ENCODE data around the gene RTBDN.
"Not testable (repeated sequence)": the region's sequence is repeated elsewhere in the genome, so short reads cannot be mapped to it uniquely, and the experiment has no call there.

Gene RTBDN

DNA sequence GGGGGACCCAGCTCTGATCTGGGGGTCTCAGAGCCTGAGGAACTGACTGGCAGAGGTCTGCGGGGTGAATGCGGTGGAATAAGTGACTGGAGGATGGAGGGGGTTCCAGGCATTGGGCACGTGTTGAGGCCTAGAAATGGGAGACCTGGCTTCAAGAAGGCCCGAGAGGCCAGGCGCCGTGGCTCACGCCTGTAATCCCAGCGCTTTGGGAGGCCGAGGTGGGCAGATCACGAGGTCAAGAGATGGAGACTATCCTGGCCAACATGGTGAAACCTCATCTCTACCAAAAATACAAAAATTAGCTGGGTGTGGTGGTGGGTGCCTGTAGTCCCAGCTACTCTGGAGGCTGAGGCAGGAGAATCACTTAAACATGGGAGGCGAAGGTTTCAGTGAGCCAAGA is 16.6 kb downstream of the RTBDN start:
- not testable (repeated sequence) for DNase-seq

DNA sequence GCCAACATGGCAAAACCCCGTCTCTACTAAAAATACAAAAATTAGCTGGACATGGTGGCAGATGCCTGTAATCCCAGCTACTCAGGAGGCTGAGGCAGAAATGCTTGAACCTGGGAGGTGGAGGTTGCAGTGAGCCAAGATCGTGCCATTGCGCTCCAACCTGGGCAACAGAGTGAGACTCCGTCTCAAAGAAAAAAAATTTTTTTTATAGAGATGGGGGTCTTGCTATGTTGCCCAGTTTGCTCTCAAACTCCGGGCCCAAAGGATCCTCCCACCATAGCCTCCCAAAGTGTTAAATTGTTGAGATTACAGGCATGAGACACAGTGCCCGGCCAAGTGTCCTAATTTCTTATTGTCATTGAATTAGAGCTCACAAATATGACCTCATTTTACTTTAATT is 17.2 kb downstream of the RTBDN start:
- DNase-seq, result not testable (repeated sequence)

DNA sequence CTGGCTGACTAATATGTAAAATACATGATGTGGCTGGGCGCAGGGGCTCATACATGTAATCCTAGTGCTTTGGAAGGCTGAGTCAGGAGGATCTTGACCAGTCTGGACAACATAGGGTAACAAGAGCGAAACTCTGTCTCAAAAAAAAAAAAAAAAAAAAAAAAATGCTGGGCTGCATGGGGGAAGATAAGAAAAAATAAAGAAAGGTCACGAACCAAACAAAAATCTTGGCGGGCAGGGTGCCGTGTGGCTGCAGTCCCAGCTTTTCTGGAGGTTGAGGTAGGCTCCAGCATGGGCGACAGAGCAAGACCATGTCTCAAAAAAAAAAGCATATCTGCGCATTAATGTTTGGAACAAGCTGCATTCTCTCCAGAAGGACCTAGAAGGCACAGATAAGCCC is 19.3 kb downstream of the RTBDN start:
- DNase-seq, result no peak

DNA sequence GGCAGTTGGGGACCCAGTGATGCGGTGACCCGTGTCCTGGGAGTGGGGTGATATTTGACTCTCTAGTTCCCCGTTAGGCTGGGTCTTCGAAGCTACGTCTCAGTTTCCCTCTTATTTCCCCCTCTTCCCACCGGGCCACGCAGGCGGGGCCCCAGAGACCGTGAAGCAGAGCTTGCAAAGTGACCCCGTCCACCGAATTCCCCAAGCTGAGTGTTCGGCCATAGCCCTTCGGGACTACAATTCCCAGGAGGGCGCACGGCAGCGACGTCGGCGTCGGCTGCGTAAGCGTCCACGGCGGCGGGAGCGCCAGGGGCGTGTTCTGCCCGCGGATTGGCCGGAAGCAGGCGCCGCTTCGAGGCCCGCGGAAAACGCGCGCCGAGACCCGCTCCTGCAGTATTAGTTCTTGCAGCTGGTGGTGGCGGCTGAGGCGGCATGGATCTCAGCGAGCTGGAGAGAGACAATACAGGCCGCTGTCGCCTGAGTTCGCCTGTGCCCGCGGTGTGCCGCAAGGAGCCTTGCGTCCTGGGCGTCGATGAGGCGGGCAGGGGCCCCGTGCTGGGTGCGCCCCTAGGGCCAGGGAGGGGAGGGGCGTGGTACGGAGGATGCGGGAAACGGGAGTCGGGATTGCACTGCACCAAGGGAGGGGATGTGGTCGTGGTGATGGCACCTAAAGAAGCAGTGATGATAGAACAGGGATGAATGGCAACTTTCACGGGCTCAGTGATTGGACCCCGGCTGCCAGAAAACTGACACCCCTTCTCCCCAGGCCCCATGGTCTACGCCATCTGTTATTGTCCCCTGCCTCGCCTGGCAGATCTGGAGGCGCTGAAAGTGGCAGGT is 27.9 kb downstream of the RTBDN start, which contains the start of gene RNASEH2A:
Gene RNASEH2A, plus strand, starts transcription at position 343 of the 840 bp plus-strand sequence. Its CDS starts 90 bp downstream, at position 433.
- DNase-seq, result peak; percentile 87

- no peak for DNase-seq
Measured at GRCh38 chr19:12804051-12804450, 30.3 kb downstream of the RTBDN start.

DNA sequence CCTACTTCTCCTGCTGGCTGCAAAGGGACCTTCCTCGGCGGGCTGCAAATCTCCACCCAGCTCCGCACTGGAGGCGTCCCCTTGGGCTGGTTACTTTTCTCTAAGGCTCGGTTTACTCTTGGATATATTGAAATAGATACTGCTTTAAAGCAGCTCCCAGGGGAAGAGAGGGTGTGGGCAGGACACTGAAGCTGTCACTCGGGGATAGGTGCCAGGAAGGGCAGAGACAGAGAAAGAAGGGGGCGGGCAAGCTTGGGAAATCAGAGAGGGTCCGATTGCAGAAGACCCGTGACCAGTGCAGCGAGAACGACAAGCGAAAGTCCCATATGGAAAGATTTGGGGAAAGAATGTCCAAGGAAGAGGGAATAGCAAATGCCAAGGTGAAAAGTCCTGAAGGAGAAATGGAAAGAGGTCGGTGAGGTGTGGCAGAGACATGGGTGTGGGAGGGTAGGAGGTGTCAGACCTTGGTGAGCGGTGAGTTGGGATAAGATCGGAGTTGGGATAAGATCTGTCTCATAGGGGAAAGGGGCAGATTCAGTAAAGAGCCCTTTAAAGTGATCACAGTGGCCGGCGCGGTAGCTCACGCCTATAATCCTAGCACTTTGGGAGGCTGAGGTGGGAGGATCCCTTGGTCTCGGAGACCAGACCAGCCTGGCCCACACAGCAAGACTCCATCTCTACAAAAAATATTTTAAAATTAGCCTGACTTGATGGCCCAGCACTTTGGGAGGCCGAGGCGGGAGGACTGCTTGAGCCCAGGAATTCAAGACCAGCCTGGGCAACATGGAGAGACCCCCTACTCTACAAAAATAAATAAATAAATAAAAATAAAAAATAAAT is 31.9 kb downstream of the RTBDN start:
- DNase-seq, result no peak

DNA sequence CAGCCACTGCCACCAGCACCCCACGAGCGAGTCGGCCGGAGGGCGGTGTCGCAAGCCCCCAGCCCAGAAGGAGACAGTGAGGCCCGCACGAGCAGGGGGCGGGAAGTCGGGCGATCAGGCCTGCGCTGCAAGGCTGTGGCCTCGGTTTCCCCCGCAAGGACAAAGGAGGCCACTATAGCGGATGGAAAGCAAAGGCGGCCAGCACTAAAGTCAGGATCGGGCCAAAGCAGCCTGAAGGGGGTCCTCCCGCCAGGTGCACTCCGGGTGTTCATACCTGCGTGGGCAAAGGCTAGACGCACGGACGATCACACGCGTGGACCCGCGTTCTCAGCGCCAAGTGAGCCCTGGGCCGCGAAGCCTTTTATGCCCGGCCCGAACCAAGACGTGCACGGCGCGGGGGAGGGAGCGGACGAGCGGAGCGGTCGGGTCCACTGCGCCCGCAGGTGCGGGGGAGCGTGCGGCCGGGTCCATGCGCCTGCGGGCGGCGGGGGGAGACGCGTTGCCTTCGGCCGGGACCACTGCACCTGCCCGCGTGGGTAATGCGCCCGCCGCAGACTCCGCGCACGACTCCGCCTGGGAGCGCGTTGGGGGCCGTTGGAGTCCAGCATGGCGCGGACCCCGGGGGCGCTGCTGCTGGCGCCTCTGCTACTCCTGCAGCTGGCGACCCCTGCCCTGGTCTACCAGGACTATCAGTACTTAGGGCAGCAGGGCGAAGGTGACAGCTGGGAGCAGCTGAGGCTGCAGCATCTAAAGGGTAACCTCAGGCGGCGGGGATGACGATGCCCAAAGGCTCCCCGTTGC is 32.7 kb downstream of the RTBDN start, which contains the start of the genes PRDX2 and THSD8:
Gene PRDX2, minus strand, starts transcription at position 335 of the 801 bp plus-strand sequence. CDS start 539 bp downstream, outside the sequence.
Gene THSD8, plus strand, starts transcription at position 604 of the 801 bp plus-strand sequence. Its CDS starts 3 bp downstream, at position 607.
- DNase-seq, result peak; percentile 73 to 79

DNA sequence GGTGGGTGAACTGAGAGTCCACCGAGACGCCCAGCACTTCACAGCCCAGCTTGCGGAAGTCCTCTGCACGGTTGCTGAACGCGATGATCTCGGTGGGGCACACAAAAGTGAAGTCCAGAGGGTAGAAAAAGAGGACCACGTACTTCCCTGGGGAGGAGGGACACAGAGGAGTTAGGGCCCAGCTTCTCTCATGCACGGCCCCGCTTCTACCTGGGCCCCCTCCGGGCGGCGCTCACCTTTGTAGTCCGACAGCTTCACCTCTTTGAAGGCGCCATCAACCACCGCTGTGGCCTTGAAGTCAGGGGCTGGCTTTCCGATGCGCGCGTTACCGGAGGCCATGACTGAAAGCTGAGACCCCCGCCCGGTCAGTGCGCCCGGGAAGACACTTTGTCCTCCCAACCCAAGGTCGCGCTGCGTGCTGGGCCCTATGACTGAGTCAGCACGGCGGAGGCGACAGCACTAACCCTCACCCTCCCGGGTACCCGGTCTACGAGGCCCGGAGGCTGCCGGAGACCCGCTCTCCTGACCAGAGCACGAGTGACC is 33.4 kb downstream of the RTBDN start:
- DNase-seq, result no peak

DNA sequence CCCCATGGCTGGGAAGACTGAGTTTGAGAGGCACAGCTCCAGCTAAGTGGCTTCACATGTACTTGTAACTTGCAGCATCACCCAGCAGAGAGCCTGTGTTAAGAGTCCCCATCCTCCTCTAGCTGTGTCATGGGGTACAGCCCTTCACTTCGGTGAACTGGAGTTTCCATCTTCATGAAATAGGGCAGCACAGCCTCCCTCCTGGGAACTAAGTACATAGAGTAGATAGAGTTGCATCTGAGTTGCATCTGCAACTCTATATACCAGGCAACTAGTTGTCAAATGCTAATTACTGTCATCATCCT is 34.0 kb downstream of the RTBDN start:
- no peak for DNase-seq

DNA sequence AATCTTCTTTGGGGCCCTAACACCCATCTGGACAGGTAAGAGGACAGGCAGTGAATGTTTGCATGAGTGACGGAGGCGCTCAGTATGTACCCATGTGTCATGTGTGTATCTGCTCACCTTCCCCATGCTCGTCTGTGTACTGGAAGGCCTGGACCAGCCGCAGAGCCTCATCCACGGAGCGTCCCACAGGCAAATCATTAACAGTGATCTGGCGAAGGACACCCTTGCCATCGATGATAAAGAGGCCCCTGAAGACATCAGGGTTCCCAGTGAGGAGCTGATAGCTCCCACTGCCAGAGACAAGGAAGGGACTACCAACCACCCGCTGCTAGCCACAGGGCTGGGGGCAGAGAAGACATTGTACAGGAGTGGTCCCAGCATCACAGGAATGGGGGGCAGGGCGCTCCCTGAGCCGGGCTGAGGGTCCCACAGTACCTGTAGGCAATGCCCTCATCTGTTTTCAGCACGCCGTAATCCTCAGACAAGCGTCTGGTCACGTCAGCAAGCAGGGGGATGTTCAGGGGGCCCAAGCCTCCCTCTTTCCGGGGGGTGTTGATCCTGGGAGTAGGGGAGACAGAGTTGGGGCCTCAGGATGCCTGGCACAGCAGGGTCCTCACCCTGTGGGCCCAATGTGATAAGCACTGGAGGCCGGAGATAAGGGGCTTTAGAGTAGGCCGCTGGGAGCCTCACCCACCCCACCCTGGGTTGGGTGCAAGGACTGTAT is 34.5 kb downstream of the RTBDN start:
- no peak for DNase-seq

DNA sequence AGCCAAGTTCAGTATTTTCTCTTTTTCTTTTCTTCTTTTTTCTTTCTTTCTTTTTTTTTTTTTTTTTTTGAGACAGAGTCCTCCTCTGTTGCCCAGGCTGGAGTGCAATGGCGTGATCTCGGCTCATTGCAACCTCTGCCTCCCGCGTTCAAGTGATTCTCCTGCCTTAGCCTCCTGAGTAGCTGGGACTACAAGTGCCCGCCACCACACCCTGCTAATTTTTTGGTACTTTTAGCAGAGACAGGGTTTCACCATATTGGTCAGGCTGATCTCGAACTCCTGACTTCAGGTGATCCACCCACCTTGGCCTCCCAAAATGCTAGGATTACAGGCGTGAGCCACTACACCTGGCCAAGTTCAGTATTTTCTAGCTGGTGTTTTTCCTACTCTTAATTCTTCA is 36.8 kb downstream of the RTBDN start:
- not testable (repeated sequence) for DNase-seq

DNA sequence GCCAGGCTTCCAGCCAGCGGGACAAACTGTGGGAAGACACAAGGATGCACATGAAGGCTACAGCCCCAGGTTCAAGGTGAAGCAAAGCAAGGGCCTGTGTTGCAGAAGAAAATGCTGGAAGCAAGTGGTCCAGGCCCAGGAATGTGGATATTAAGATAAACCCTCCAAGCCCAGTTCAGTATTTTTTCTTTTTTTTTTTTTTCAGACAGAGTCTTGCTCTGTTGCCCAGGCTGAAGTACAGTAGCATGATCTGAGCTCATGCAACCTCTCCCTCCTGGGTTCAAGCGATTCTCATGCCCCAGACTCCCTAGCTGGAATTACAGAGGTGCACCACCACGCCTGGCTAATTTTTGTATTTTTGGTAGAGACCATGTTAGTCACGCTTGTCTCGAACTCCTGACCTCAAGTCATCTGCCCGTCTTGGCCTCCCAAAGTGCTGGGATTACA is 37.2 kb downstream of the RTBDN start:
- DNase-seq, result no peak

- DNase-seq, result peak; percentile 82 to 84
Measured at GRCh38 chr19:12796146-12797071, 38.0 kb downstream of the RTBDN start.

GRCh38 chr19:12794971-12795381 is 39.4 kb downstream of the RTBDN start:
- no peak for DNase-seq

GRCh38 chr19:12794196-12794941 is 40.0 kb downstream of the RTBDN start:
- DNase-seq, result peak in 1 of 2 donors; percentile 47

DNA sequence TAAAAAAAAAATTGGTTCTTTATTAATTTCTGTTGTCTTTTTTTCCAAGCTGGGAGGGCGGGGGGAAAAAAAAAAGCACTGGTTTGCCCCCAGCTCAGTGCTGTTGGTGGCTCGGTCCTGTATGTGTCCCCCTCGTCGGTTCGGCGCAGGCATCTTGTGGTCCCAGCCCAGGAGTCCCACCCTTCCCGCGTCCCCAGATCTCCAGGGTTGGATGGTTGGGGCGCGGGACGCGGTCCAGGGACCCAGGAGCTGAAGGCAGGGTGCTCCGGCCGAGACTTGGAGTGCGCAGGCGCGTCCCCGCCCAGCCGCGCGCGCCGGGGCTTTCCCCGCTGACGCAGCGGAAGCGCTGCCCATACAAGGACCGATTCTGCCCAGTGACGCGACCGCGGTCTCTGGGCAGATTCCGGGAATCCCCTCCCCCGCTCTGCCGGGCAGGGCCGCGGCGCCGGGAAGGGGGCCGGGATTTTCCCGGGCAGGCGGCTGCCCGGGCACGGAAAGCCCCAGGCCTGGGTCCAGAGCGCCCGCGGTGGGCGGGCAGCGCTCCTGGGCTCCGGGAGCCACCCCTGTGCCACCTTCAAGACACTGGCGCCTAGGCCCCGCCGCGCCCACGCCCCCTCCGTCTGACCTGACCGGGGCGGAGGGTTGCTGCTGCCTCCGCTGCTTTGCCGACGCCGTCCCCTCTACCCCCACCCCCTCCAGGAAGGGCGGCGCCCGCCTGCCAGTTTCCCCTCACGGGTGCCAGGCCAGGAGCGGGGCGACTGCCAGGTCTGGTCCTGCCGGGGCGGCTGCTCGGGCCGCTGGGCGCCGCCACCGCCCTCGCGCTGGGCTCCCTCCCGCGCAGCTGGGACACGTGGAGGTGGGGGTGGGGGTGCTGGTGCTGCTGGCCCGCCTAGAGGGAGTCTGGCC is 40.8 kb downstream of the RTBDN start:
- DNase-seq, result peak; percentile 96 to 97

DNA sequence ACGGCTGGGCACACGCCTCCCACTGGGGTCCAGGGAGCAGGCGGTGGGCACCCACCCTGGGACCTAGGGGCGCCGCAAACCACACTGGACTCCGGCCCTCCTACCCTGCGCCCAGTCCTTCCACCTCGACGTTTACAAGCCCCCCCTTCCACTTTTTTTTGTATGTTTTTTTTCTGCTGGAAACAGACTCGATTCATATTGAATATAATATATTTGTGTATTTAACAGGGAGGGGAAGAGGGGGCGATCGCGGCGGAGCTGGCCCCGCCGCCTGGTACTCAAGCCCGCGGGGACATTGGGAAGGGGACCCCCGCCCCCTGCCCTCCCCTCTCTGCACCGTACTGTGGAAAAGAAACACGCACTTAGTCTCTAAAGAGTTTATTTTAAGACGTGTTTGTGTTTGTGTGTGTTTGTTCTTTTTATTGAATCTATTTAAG is 41.5 kb downstream of the RTBDN start:
- DNase-seq, result no peak

- peak; percentile 67 to 69 for DNase-seq
Measured at GRCh38 chr19:12792051-12792852, 42.1 kb downstream of the RTBDN start.

All from CD4-positive, alpha-beta T cell treated with Interleukin-4 for 1 hour (primary cell).